HG03025 (cell line): ENCODE data around the gene MYOG.

ENCODE experiments used
- ATAC-seq: cut with Tn5 transposase; IDR thresholded peaks from one replicate; pipeline ENCODE4 v1.9.1; 2021; ENCODE audit warnings: mild to moderate bottlenecking, moderate library complexity; ENCODE audit not compliant: unreplicated experiment, low FRiP score

The MYOG gene

GRCh38 chr1:203091199-203091477, 5.3 kb upstream of the MYOG start:
- ATAC-seq = no peak

DNA sequence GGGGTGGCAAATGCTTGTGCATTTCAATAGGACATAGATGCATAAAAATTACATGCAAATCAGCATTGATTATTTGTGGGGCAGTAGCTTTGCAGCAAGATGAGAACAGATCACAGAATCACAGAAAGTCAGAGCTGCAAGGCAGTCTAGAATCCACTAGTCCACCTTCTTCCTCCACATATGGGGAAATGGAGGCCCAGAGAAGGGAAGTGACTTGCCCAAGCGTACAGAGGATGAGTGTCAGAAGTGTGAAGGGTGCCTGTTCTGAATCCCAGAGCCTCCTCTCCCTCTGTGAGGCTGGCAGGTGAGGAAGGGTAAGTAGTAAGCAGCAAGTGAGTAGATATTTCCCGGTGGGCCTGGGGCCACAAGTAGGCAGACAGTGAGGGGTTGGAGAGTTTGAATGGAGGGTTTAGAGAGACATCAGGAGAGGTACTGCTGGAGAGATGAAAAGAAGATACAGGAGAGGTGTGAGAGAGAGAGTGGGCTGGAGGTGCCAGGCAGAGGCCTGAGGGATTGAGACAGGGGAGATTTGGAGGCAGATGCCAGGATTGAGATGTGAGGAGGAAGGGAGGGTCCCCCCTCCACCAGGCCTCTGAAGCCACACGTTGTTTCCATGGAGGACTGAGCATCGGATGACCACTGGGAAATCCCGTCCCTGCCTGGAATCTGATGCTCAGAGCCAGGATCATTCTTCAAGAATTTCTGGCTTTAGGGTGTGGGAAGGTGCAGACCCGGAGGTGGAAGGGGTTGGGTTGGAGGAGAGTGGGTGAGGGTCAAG, 4.8 kb upstream of the MYOG start:
- ATAC-seq = no peak

DNA sequence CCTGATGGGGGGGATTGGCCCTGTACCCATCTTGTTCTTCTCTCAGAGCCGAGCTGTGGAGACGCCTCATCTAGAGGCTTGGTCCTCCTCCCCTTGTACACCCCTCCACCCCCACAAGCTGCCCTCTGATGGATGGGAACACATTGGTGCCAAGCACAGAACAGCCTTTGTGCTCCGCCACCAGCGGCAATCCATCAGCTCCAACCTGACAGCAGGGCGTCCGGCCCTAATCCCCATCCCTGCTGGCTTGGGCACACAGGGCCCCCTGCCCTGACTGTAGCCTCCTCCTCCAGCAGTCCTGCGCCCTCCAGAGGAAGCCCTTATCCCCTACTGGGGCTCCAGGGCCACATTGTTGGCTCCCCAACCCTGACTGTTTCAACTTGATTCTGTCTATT, 3.8 kb upstream of the MYOG start:
- no peak for ATAC-seq

- ATAC-seq = no peak
Measured at GRCh38 chr1:203089001-203089650, 3.3 kb upstream of the MYOG start.

- no peak for ATAC-seq
Measured at GRCh38 chr1:203088441-203088840, 2.6 kb upstream of the MYOG start.

GRCh38 chr1:203086992-203087763, 1.4 kb upstream of the MYOG start:
- no peak for ATAC-seq

DNA sequence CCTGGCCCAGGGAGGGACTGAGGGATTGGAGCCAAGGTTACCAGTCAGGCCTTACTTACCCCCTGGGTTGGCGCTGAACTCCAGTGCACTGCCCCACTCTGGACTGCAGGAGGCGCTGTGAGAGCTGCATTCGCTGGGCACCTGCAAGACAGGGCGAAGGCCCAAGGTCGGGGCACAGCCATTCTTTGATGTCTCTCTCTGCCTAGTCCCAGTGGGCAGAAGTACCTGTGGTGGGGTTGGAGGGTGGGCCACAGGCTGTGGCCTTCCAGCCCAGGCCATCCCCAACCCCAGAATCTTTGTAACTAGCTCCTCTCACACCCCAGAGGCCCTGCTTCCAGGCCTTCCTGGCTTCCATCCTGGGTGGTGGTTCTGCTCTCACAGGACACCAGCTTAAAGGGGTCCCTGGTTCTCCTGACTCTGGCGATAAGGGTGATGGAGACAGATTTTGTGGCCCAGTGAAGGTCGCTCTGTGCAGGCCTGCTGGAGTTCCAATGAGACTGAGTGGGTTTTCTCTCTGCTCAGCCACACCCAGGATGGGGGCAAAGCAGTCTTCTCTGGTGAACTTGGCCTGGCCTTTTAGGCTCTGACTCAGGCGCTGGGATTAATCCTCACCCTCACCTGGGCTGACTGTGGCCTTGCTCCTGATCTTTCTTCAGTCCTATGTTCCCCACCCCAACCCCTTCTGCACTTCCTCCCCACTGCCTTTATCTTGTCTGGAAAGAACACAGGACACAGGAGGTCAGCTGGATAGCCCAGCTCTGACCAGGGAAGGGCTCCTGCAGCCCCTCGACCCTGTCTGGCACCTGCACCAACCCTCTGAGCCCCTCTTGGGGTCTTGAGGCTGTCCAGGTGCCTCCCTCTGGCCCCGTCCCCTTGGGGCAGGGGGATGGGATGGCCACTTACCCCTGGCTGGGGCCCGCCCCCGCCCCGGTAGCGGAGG, 954 bp downstream of the MYOG start:
- ATAC-seq = no peak

DNA sequence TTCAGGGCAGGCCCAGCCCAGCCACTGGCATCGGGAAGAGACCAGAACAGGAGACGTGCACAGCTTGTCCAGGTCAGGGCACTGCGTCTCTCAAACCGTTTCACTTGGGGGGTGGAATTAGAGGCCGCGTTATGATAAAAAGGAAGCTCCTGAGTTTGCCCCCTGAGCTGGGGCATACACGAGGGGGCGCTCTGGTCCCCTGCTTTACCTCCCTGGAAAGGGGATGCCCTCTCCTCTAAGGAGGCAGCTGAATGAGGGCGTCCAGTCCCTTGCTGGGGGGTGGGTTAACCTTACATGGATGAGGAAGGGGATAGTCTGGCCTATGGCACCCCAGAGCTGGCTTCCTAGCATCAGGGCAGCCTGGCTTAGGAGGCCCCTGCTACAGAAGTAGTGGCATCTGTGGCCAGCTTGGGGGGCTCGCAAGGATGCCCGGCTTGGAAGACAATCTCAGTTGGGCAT, 2.3 kb downstream of the MYOG start:
- ATAC-seq = no peak

GRCh38 chr1:203082571-203083462, 3.0 kb downstream of the MYOG start:
- ATAC-seq = no peak

- no peak for ATAC-seq
Measured at GRCh38 chr1:203082231-203082505, 3.6 kb downstream of the MYOG start.

- ATAC-seq = no peak
Measured at GRCh38 chr1:203081465-203082230, 4.2 kb downstream of the MYOG start.

GRCh38 chr1:203080456-203080855, 5.4 kb downstream of the MYOG start:
- ATAC-seq = no peak

DNA sequence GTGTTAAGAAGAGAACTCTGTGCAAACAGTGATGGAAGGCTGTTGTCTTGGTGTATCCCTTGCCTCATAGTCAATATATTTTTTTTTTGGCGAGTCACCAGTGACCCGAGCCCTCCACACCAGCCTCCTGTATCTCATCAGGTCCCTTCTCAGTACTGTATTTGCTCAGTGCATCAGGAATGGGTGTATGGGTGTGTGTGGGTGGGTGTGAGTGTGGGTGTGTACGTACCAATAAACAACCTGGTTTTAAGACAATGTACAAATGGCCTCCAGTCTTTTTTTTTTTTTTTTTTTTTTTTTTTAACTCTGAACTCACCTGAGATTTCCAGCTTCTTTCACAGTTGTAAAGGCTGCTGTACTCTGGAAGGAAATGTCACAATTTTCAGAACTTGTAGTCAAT, 7.3 kb downstream of the MYOG start:
- no peak for ATAC-seq

DNA sequence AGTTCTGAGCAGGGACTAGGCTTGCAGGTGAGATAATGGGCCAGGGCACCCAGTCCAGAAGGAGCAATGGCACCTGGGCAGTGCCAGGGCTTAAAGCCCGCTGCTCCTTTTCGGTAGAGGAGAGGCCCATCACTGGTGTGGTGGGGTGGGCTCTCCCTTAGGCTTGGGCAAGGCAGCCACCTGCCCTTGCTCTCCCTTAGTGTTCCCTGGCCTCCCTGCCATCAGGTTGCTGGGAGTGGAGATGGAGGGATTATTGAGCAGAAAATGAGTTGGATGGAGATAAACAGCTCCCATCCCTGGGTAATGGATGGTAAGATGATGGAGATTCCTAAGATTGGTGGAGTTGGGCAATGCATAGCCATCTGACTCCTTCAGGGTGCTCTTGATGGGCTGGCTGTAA, 7.9 kb downstream of the MYOG start:
- ATAC-seq = no peak

- no peak for ATAC-seq
Measured at GRCh38 chr1:203077367-203077766, 8.4 kb downstream of the MYOG start.

GRCh38 chr1:203076031-203076511, 9.7 kb downstream of the MYOG start:
- ATAC-seq = no peak

DNA sequence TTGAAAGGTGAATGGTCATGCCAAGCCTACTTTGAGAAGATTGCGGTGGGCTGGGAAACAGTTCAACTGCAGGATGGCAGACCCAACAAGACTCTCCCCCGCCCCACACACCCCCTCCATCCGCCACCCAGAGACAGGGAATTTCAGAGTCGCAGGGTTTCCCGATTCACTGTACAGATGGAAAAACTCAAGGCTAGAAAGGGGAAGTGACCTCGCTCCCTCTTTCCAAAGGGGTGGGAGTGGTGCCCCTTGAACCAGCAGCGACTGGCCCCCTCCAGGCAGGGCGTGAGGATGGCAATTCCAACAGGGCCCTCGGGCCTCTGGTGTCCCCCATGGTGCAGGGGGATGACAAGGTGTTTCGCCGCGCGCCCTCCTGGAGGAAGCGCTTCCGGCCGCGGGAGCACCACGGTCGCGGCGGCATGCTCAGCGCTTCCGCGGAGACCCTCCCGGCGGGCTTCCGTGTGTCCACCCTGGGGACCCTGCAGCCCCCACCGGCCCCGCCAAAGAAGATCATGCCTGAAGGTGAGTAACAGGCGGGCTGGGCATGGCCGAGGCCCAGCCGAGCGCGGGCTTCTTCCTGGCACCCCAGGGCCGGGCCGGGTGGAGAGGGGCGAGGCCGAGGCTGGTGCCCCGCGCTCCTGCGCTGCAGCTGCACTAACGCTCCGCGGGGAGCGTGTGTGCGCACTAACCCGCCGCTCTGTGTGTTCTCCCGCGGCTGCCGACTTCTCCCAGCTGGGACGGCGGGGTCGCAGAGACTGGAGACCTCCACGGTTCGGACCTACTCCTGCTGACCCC, 10.4 kb downstream of the MYOG start:
- no peak for ATAC-seq

DNA sequence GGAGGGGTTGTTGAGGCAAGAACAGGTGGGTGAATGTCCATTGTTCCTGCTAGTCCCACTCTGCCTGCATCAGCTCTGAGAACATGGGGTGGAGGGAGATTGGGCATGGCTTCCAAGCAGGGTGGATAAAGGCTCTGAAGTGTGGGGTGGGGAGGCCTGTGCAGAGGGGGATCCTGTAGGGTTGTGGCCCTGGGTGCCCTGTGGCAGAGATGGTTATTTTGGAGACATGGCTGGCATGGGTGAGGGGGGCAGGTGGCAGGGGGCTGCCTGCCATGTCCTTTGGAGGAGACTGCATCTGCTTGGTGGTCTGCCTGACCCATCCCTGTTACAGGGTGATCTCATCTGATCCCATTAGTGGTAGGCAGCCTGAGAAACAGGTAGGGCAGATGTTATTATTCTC, 11.2 kb downstream of the MYOG start:
- ATAC-seq = no peak
